HCT116 (cell line): ENCODE measurements around the gene SECISBP2. TPM values are rescaled to one million over a fixed set of nuclear protein-coding genes. Genes with fewer than 3 reads are reported as not detected.

ENCODE experiments used
- ATAC-seq: fragments of 200-7000 bp; cut with Tn5 transposase; 2 replicates; pipeline ENCODE4 v1.9.1; 2020; ENCODE audit warnings: mild to moderate bottlenecking, moderate library complexity
- BruUV-seq: library from RNA; stranded (reverse); fragments of 400-500 nt; replicated peaks from 2 replicates; lab custom pipeline; 2021; lab: Mats Ljungman, UMichigan
- CTCF ChIA-PET: fragments of 300-600 bp; sonication (Branson Sonifier 250); formaldehyde crosslinking; loops from one replicate; lab custom pipeline; 2021; ENCODE audit warnings: antibody characterized with exemption; lab: Charles Lee
- POLR2A ChIA-PET: fragments of 300-600, 350-600 bp; sonication (Branson Sonifier 250); formaldehyde crosslinking; loops from one replicate; lab custom pipeline; 2021; ENCODE audit warnings: antibody characterized with exemption; lab: Charles Lee
- RAD21 ChIA-PET, 2 experiments: fragments of 300-600 bp; sonication (Branson Sonifier 250); formaldehyde crosslinking; loops; one replicate each; lab custom pipeline; 2023; ENCODE audit warnings: low total read pairs in 2 of 2; ENCODE audit not compliant: uncharacterized antibody in 2 of 2, unreplicated experiment in 2 of 2, low non-redundant PET in 1 of 2; lab: Charles Lee
- DNase-seq: peaks from one replicate; pipeline ENCODE4 v3.0.0-alpha.2; 2010; ENCODE audit warnings: low read depth, low spot score
- H2AFZ ChIP-seq: fragments of 200-600 bp; shearing (Covaris generic), sonication (generic); 2 replicates; pipeline ENCODE4 v1.6.1; 2017; ENCODE audit warnings: low read depth, mixed run types, mixed read lengths, antibody characterized with exemption, low read length; ENCODE audit not compliant: poor library complexity, severe bottlenecking
- H3K27ac ChIP-seq: 2 replicates; pipeline ENCODE4 v1.5.1; 2012; ENCODE audit warnings: low read depth, low read length
- H3K27me3 ChIP-seq: fragments of 200-600 bp; sonication (generic); 2 replicates; pipeline ENCODE4 v1.6.1; 2016; ENCODE audit warnings: mixed run types, low read length, mixed read lengths; ENCODE audit not compliant: insufficient read depth
- H3K36me3 ChIP-seq, 2 experiments: fragments of 200-500 bp in 1 of 2; fragments of 200-600 bp in 1 of 2; sonication (Bioruptor generic) in 1 of 2; sonication (generic) in 1 of 2; 2 replicates each; pipeline versions ENCODE4 v1.5.1 to v1.6.1; 2014 to 2016; ENCODE audit warnings: low read length in 2 of 2, inconsistent platforms in 1 of 2, mixed read lengths in 1 of 2, mixed run types in 1 of 2; ENCODE audit not compliant: insufficient read depth in 2 of 2, control insufficient read depth in 1 of 2
- H3K4me1 ChIP-seq, 2 experiments: fragments of 200-600 bp in 1 of 2; sonication (generic) in 1 of 2; 2 replicates each; pipeline versions ENCODE4 v1.5.1 to v1.6.1; 2012 to 2017; ENCODE audit warnings: low read length in 2 of 2, inconsistent platforms in 1 of 2, mild to moderate bottlenecking in 1 of 2, mixed read lengths in 1 of 2, mixed run types in 1 of 2, moderate library complexity in 1 of 2; ENCODE audit not compliant: insufficient read depth in 2 of 2, control insufficient read depth in 1 of 2
- H3K4me2 ChIP-seq: fragments of 200-600 bp; sonication (generic); 2 replicates; pipeline ENCODE4 v1.6.1; 2017; ENCODE audit warnings: mixed run types, low read length, mixed read lengths
- H3K4me3 ChIP-seq, 2 experiments: fragments of 200-600 bp in 1 of 2; sonication (generic) in 1 of 2; replicated peaks in 1 of 2; 2 replicates each; pipeline ENCODE4 v1.5.1; 2011 to 2016; ENCODE audit warnings: low read length in 2 of 2, control low read depth in 1 of 2, low read depth in 1 of 2, mild to moderate bottlenecking in 1 of 2, mixed read lengths in 1 of 2, mixed run types in 1 of 2
- H3K79me2 ChIP-seq: fragments of 200-600 bp; sonication (generic); 2 replicates; pipeline ENCODE4 v1.6.1; 2017; ENCODE audit warnings: mild to moderate bottlenecking, mixed run types, low read length, moderate library complexity, mixed read lengths; ENCODE audit not compliant: insufficient read depth
- H3K9ac ChIP-seq: fragments of 200-600 bp; sonication (generic); 2 replicates; pipeline ENCODE4 v1.6.1; 2016; ENCODE audit warnings: low read length, mixed read lengths
- H3K9me2 ChIP-seq: fragments of 200-600 bp; sonication (generic), shearing (Covaris generic); 2 replicates; pipeline ENCODE4 v1.6.1; 2017; ENCODE audit warnings: mixed run types, mild to moderate bottlenecking, moderate library complexity; ENCODE audit not compliant: insufficient read depth
- H3K9me3 ChIP-seq, 2 experiments: fragments of 200-500 bp in 1 of 2; fragments of 200-600 bp in 1 of 2; sonication (Bioruptor generic) in 1 of 2; sonication (generic) in 1 of 2; 2 replicates each; pipeline ENCODE4 v1.6.1; 2014 to 2017; ENCODE audit warnings: low read length in 2 of 2, mixed read lengths in 2 of 2, inconsistent platforms in 1 of 2, low read depth in 1 of 2, mild to moderate bottlenecking in 1 of 2, mixed run types in 1 of 2, moderate library complexity in 1 of 2; ENCODE audit not compliant: control insufficient read depth in 1 of 2, insufficient read depth in 1 of 2
- H4K20me1 ChIP-seq: fragments of 200-600 bp; sonication (generic), shearing (Covaris generic); 2 replicates; pipeline ENCODE4 v1.6.1; 2017; ENCODE audit warnings: mixed run types, mild to moderate bottlenecking, moderate library complexity; ENCODE audit not compliant: insufficient read depth
- CEBPB ChIP-seq: IDR thresholded peaks from 2 replicates; pipeline ENCODE4 v1.6.1; 2012; ENCODE audit warnings: low read depth
- ELF1 ChIP-seq: IDR thresholded peaks from 2 replicates; pipeline ENCODE4 v1.6.1; 2012; ENCODE audit warnings: low read depth, borderline replicate concordance
- EZH2 ChIP-seq: fragments of 200-600 bp; sonication (generic); IDR thresholded peaks from 2 replicates; pipeline ENCODE4 v1.6.1; 2017; ENCODE audit warnings: antibody characterized with exemption, mixed run types
- EZH2phosphoT487 ChIP-seq: fragments of 200-600 bp; IDR thresholded peaks from 2 replicates; pipeline ENCODE4 v1.6.1; 2018; ENCODE audit warnings: antibody characterized with exemption, borderline replicate concordance
- FOSL1 ChIP-seq: IDR thresholded peaks from 2 replicates; pipeline ENCODE4 v1.6.1; 2012; ENCODE audit warnings: low read depth
- POLR2AphosphoS5 ChIP-seq: IDR thresholded peaks from 2 replicates; pipeline ENCODE4 v1.6.1; 2011; ENCODE audit warnings: mild to moderate bottlenecking, low read depth, low read length, moderate library complexity
- RAD21 ChIP-seq: IDR thresholded peaks from 2 replicates; pipeline ENCODE4 v1.6.1; 2012; ENCODE audit warnings: low read depth, mild to moderate bottlenecking
- SIN3A ChIP-seq: IDR thresholded peaks from 2 replicates; pipeline ENCODE4 v1.6.1; 2012; ENCODE audit warnings: low read depth
- SP1 ChIP-seq: IDR thresholded peaks from 2 replicates; pipeline ENCODE4 v1.6.1; 2012; ENCODE audit warnings: low read depth
- TCF7L2 ChIP-seq: IDR thresholded peaks from 2 replicates; pipeline ENCODE4 v1.7.0; 2011; ENCODE audit warnings: borderline replicate concordance, inconsistent platforms; ENCODE audit not compliant: insufficient read depth, insufficient read length; ENCODE audit errors: extremely low read depth
- ZFX ChIP-seq: fragments of 450-650 bp; IDR thresholded peaks from 2 replicates; pipeline ENCODE4 v1.6.1; 2017
- intact Hi-C: fragments of 100-400 bp; cut with micrococcal nuclease; formaldehyde crosslinking; loops from 2 replicates; pipeline ENCODE4 v1.10.0; 2022
- total RNA-seq: library from RNA; stranded (reverse); gene quantifications from one replicate; pipeline ENCODE4 v1.2.1, GENCODE V29; 2021; ENCODE audit not compliant: unreplicated experiment
- TF ChIP-seq, protein P1 (sequence below): IDR thresholded peaks from 2 replicates; pipeline ENCODE4 v1.6.1; 2012
- TF ChIP-seq, protein P2 (sequence below): IDR thresholded peaks from 2 replicates; pipeline ENCODE4 v1.6.1; 2012
- TF ChIP-seq, protein P3 (sequence below): IDR thresholded peaks from 2 replicates; pipeline ENCODE4 v1.6.1; 2012; ENCODE audit warnings: low read depth
- TF ChIP-seq, protein P4 (sequence below), 3 experiments: fragments of 200-600 bp in 1 of 3; sonication (generic) in 1 of 3; IDR thresholded peaks in 2 of 3; conservative IDR thresholded peaks in 1 of 3; 2 replicates each; pipeline ENCODE4 v1.5.1; 2012 to 2017; ENCODE audit warnings: low read depth in 2 of 3, low read length in 2 of 3, antibody characterized with exemption in 1 of 3, borderline replicate concordance in 1 of 3, control low read depth in 1 of 3, mild to moderate bottlenecking in 1 of 3, mixed read lengths in 1 of 3, mixed run types in 1 of 3, moderate library complexity in 1 of 3; ENCODE audit not compliant: insufficient read depth in 1 of 3

SECISBP2 gene
- total RNA-seq, 1 experiment from 2014 or later, result 41.6 TPM

DNA sequence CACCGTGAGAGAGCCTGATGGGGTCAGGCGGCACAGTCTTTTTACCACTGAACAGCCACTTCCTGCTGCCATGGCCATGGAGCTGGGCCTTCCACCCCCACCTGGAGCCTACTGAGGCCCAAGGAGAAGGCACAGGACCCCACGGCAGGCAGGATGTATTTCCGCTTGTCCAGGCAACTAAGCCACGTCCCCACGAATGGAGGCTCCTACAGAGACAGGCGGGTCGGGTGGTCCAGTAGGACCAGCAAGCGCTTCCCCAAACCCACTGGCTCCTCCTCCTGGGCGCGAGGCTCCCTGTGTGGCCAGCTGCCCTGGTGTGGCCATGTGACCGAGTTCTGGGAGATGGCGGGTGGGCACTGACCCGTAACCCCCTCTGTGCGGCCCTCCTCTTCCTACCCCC lies 66.5 kb downstream of the SECISBP2 start:
- Histone ChIP-seq H3K9me3 (no peaks in the 10 kb centered on the region), H3K4me3 (no peak overlapping the region), H3K79me2 (no peaks in the 10 kb centered on the region), H3K9ac (no peak overlapping the region)
- no peak for ATAC-seq
- no TSS peak for BruUV-seq
- POLR2A ChIA-PET, result no interaction called here
- intact Hi-C loops, result no loop called here
- TF ChIP-seq POLR2AphosphoS5 (no peak), TCF7L2 (no peak), SP1 (no peak), ZFX (no peak), RAD21 (no peak), ELF1 (no peak)
- TF ChIP-seq, protein P1, sequence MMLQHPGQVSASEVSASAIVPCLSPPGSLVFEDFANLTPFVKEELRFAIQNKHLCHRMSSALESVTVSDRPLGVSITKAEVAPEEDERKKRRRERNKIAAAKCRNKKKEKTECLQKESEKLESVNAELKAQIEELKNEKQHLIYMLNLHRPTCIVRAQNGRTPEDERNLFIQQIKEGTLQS, result no peak
- TF ChIP-seq, protein P2, sequence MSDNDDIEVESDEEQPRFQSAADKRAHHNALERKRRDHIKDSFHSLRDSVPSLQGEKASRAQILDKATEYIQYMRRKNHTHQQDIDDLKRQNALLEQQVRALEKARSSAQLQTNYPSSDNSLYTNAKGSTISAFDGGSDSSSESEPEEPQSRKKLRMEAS, result no peak
- TF ChIP-seq, all 23 proteins: peak for 0
- Histone ChIP-seq H3K4me1 (no peaks in the 10 kb centered on the region), H3K27me3 (no peaks in the 10 kb centered on the region), H3K4me2 (no peak overlapping the region), H3K27ac (no peak overlapping the region), H3K36me3 (no peaks in the 10 kb centered on the region; a peak in 1 of 4 replicates), H2AFZ (no peak overlapping the region), H4K20me1 (no peaks in the 10 kb centered on the region), H3K9me2 (no peaks in the 10 kb centered on the region)
- CTCF ChIA-PET, result no interaction called here
- RAD21 ChIA-PET, result no interaction called here
- no peak for DNase-seq

DNA sequence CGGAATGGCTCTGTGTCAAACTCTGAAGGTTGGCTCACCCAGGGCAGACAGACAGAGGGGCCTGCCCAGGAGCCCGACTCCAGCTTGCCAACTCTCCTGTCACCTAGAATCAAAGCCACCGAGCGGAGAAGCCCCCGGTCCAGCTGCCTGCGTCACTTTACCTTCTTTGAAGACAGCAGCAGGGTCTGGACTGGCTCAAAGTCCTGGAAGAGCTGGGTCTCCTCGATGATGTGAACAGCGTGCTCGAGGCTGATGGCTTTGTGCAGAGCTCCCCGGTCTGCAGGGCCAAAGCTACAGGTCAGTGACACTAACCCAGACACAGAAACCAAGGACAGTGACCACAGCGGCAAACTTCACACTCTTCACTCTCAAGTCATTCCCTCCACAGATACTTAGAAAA lies 67.9 kb downstream of the SECISBP2 start:
- Histone ChIP-seq H3K79me2 (no peaks in the 10 kb centered on the region), H3K9me3 (no peaks in the 10 kb centered on the region), H3K9ac (no peak overlapping the region), H3K4me2 (no peak overlapping the region), H3K36me3 (peaks cover 0 to 4% of the 10 kb centered on the region in 2 experiments; a peak in 2 of 4 replicates), H3K4me3 (no peak overlapping the region), H3K4me1 (no peaks in the 10 kb centered on the region), H3K27ac (no peak overlapping the region), H2AFZ (no peak overlapping the region), H3K27me3 (no peaks in the 10 kb centered on the region), H3K9me2 (no peaks in the 10 kb centered on the region), H4K20me1 (no peaks in the 10 kb centered on the region)
- DNase-seq (no peak), ATAC-seq (no peak)
- intact Hi-C loops, result no loop called here
- RAD21 ChIA-PET, result no interaction called here
- CTCF ChIA-PET, result no interaction called here
- POLR2A ChIA-PET, result no interaction called here
- no TSS peak for BruUV-seq
- TF ChIP-seq EZH2phosphoT487 (no peak), ELF1 (no peak), FOSL1 (no peak), SP1 (no peak), POLR2AphosphoS5 (no peak), CEBPB (no peak), SIN3A (no peak), EZH2 (no peak), ZFX (no peak)
- TF ChIP-seq, protein P1, result no peak
- TF ChIP-seq, protein P3, sequence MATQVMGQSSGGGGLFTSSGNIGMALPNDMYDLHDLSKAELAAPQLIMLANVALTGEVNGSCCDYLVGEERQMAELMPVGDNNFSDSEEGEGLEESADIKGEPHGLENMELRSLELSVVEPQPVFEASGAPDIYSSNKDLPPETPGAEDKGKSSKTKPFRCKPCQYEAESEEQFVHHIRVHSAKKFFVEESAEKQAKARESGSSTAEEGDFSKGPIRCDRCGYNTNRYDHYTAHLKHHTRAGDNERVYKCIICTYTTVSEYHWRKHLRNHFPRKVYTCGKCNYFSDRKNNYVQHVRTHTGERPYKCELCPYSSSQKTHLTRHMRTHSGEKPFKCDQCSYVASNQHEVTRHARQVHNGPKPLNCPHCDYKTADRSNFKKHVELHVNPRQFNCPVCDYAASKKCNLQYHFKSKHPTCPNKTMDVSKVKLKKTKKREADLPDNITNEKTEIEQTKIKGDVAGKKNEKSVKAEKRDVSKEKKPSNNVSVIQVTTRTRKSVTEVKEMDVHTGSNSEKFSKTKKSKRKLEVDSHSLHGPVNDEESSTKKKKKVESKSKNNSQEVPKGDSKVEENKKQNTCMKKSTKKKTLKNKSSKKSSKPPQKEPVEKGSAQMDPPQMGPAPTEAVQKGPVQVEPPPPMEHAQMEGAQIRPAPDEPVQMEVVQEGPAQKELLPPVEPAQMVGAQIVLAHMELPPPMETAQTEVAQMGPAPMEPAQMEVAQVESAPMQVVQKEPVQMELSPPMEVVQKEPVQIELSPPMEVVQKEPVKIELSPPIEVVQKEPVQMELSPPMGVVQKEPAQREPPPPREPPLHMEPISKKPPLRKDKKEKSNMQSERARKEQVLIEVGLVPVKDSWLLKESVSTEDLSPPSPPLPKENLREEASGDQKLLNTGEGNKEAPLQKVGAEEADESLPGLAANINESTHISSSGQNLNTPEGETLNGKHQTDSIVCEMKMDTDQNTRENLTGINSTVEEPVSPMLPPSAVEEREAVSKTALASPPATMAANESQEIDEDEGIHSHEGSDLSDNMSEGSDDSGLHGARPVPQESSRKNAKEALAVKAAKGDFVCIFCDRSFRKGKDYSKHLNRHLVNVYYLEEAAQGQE, result no peak
- TF ChIP-seq, protein P4, sequence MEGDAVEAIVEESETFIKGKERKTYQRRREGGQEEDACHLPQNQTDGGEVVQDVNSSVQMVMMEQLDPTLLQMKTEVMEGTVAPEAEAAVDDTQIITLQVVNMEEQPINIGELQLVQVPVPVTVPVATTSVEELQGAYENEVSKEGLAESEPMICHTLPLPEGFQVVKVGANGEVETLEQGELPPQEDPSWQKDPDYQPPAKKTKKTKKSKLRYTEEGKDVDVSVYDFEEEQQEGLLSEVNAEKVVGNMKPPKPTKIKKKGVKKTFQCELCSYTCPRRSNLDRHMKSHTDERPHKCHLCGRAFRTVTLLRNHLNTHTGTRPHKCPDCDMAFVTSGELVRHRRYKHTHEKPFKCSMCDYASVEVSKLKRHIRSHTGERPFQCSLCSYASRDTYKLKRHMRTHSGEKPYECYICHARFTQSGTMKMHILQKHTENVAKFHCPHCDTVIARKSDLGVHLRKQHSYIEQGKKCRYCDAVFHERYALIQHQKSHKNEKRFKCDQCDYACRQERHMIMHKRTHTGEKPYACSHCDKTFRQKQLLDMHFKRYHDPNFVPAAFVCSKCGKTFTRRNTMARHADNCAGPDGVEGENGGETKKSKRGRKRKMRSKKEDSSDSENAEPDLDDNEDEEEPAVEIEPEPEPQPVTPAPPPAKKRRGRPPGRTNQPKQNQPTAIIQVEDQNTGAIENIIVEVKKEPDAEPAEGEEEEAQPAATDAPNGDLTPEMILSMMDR (IDR thresholded peaks at IDR 0.05 in 2 of 3, conservative IDR thresholded peaks at IDR 0.05 in 1 of 3; ENCODE audit: borderline replicate concordance in 1 of 3, insufficient read depth in 1 of 3, low read depth in 2 of 3, low read length in 2 of 3), result no peak
